PC-9 (cell line): Measurements from ENCODE around the gene JOSD2.

Experiments
- EZH2 ChIP-seq: fragments of 200-600 bp; sonication (generic); IDR thresholded peaks from 2 replicates; pipeline ENCODE4 v1.8.0; 2017; ENCODE audit warnings: antibody characterized with exemption, low read depth
- TF ChIP-seq, protein P1 (sequence below): fragments of 200-600 bp; sonication (generic); conservative IDR thresholded peaks from 2 replicates; pipeline ENCODE4 v1.6.1; 2017; ENCODE audit warnings: mixed run types, antibody characterized with exemption, mild to moderate bottlenecking, moderate library complexity

DNA sequence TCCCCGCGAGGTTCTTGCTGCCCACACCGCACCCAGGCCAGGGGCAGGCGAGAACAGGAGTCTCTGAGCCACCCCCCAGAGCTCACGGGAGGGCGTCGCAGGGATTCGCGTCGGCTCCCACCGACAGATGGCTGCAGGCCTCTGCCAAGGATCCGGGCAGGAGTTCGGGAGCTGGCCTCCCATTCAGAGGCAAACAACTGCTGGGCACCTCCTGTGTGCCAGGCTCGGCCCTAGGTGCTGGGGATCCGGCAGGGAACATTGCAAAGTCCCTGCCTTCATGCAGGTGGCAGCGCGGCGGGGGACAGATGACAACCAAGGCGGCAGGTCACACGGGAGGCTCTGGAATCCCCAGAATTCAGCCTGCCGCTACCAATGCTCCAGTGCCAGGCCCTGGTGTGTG is 32.0 kb upstream of the JOSD2 start:
- TF ChIP-seq, protein P1, sequence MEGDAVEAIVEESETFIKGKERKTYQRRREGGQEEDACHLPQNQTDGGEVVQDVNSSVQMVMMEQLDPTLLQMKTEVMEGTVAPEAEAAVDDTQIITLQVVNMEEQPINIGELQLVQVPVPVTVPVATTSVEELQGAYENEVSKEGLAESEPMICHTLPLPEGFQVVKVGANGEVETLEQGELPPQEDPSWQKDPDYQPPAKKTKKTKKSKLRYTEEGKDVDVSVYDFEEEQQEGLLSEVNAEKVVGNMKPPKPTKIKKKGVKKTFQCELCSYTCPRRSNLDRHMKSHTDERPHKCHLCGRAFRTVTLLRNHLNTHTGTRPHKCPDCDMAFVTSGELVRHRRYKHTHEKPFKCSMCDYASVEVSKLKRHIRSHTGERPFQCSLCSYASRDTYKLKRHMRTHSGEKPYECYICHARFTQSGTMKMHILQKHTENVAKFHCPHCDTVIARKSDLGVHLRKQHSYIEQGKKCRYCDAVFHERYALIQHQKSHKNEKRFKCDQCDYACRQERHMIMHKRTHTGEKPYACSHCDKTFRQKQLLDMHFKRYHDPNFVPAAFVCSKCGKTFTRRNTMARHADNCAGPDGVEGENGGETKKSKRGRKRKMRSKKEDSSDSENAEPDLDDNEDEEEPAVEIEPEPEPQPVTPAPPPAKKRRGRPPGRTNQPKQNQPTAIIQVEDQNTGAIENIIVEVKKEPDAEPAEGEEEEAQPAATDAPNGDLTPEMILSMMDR = no peak
- no peak for TF ChIP-seq EZH2
